GM23338 (cell line): ENCODE results near the gene HTR7. TPM values are rescaled to one million over a fixed set of nuclear protein-coding genes. Genes with fewer than 3 reads are reported as not detected.

Experiments
- ATAC-seq: fragments of 200-7000 bp; cut with Tn5 transposase; 3 replicates; pipeline ENCODE4 v1.9.1; 2020
- DNase-seq: peaks from one replicate; pipeline ENCODE4 v3.0.0-alpha.2; 2015; ENCODE audit warnings: low spot score
- H2AFZ ChIP-seq: fragments of 200-600 bp; sonication (generic); 2 replicates; pipeline ENCODE4 v1.8.0; 2016; ENCODE audit warnings: antibody characterized with exemption, mild to moderate bottlenecking, moderate library complexity
- H3F3A ChIP-seq: fragments of 200-600 bp; sonication (generic); replicated peaks from 2 replicates; pipeline ENCODE4 v1.8.0; 2017; ENCODE audit warnings: antibody characterized with exemption, mixed run types, low read depth
- H3K27ac ChIP-seq: fragments of 200-600 bp; sonication (generic); 2 replicates; pipeline ENCODE4 v1.6.1; 2016; ENCODE audit warnings: low read depth
- H3K27me3 ChIP-seq: fragments of 200-600 bp; sonication (generic); 2 replicates; pipeline ENCODE4 v1.8.0; 2016; ENCODE audit warnings: mild to moderate bottlenecking, mixed run types, moderate library complexity; ENCODE audit not compliant: insufficient read depth
- H3K36me3 ChIP-seq: fragments of 200-600 bp; sonication (generic); 2 replicates; pipeline ENCODE4 v1.8.0; 2016; ENCODE audit warnings: mild to moderate bottlenecking; ENCODE audit not compliant: insufficient read depth
- H3K4me1 ChIP-seq: fragments of 200-600 bp; sonication (generic); 2 replicates; pipeline ENCODE4 v1.8.0; 2016; ENCODE audit warnings: mild to moderate bottlenecking, moderate library complexity; ENCODE audit not compliant: insufficient read depth
- H3K4me2 ChIP-seq: fragments of 200-600 bp; sonication (generic); 2 replicates; pipeline ENCODE4 v1.7.1; 2017; ENCODE audit warnings: mixed run types
- H3K4me3 ChIP-seq: fragments of 200-600 bp; sonication (generic); 2 replicates; pipeline ENCODE4 v1.6.1; 2016; ENCODE audit warnings: mixed run types
- H3K79me2 ChIP-seq: fragments of 200-600 bp; sonication (generic); replicated peaks from 2 replicates; pipeline ENCODE4 v1.8.0; 2017; ENCODE audit warnings: mild to moderate bottlenecking; ENCODE audit not compliant: insufficient read depth
- H3K9me2 ChIP-seq: fragments of 200-600 bp; sonication (generic); 2 replicates; pipeline ENCODE4 v1.8.0; 2017; ENCODE audit not compliant: insufficient read depth
- H4K20me1 ChIP-seq: fragments of 200-600 bp; sonication (generic); replicated peaks from 2 replicates; pipeline ENCODE4 v1.8.0; 2017; ENCODE audit warnings: mild to moderate bottlenecking; ENCODE audit not compliant: insufficient read depth
- H3K27ac Mint-ChIP-seq: 2 replicates; pipeline ENCODE4 v1.8.0; 2020; ENCODE audit warnings: inconsistent platforms, mild to moderate bottlenecking, moderate library complexity, mixed read lengths
- H3K27me3 Mint-ChIP-seq: 3 replicates; pipeline ENCODE4 v1.8.0; 2022; ENCODE audit warnings: low read depth, mild to moderate bottlenecking, moderate library complexity, mixed read lengths, inconsistent platforms; ENCODE audit not compliant: insufficient read depth, poor library complexity
- H3K36me3 Mint-ChIP-seq: 3 replicates; pipeline ENCODE4 v1.8.0; 2021; ENCODE audit warnings: low read depth, mild to moderate bottlenecking, inconsistent platforms, moderate library complexity, mixed read lengths
- H3K4me1 Mint-ChIP-seq: 3 replicates; pipeline ENCODE4 v1.8.0; 2020; ENCODE audit warnings: mild to moderate bottlenecking, inconsistent platforms, mixed read lengths
- H3K4me3 Mint-ChIP-seq: 3 replicates; pipeline ENCODE4 v1.8.0; 2021; ENCODE audit warnings: moderate library complexity, mild to moderate bottlenecking, inconsistent platforms, mixed read lengths
- H3K9me3 Mint-ChIP-seq: 3 replicates; pipeline ENCODE4 v1.8.0; 2020; ENCODE audit warnings: moderate library complexity, mild to moderate bottlenecking, inconsistent platforms, mixed read lengths
- CREB1 ChIP-seq: fragments of 250-450 bp; sonication (Bioruptor Pico); IDR thresholded peaks from 2 replicates; pipeline ENCODE4 v1.5.0; 2020; ENCODE audit warnings: low read depth, mild to moderate bottlenecking, moderate library complexity
- EZH2 ChIP-seq: fragments of 200-600 bp; sonication (generic); IDR thresholded peaks from one replicate; pipeline ENCODE4 v1.8.0; 2017; ENCODE audit warnings: antibody characterized with exemption, mild to moderate bottlenecking, low read depth; ENCODE audit not compliant: unreplicated experiment
- EZH2phosphoT487 ChIP-seq: fragments of 200-600 bp; sonication (generic); IDR thresholded peaks from one replicate; pipeline ENCODE4 v1.8.1; 2018; ENCODE audit warnings: antibody characterized with exemption; ENCODE audit not compliant: unreplicated experiment
- JUNB ChIP-seq: IDR thresholded peaks from one replicate; pipeline ENCODE4 v1.6.1; 2016; ENCODE audit warnings: antibody characterized with exemption; ENCODE audit not compliant: unreplicated experiment
- NANOG ChIP-seq: IDR thresholded peaks from 2 replicates; pipeline ENCODE4 v1.6.1; 2016; ENCODE audit warnings: antibody characterized with exemption, borderline replicate concordance
- POLR2AphosphoS5 ChIP-seq: IDR thresholded peaks from 2 replicates; pipeline ENCODE4 v1.6.1; 2016; ENCODE audit warnings: antibody characterized with exemption, low read depth
- STAT1 ChIP-seq: IDR thresholded peaks from one replicate; pipeline ENCODE4 v1.6.1; 2016; ENCODE audit warnings: antibody characterized with exemption; ENCODE audit not compliant: unreplicated experiment
- ZNF114 ChIP-seq: fragments of 250-450 bp; sonication (Bioruptor Pico); IDR thresholded peaks from 2 replicates; pipeline ENCODE4 v1.5.0; 2020; ENCODE audit warnings: mild to moderate bottlenecking, moderate library complexity
- ZNF331 ChIP-seq: fragments of 250-450 bp; sonication (Bioruptor Pico); IDR thresholded peaks from 2 replicates; pipeline ENCODE4 v1.5.0; 2020; ENCODE audit warnings: low read depth, mild to moderate bottlenecking, moderate library complexity
- polyA plus RNA-seq: library from polyadenylated mRNA; unstranded; fragments of >200 nt; fragmentation: Nextera tagmentation; extraction: Ambion mirVana; gene quantifications from 2 replicates; pipeline ENCODE4 v1.2.1, GENCODE V29; 2016
- total RNA-seq: library from RNA; depleted of rRNA; stranded (reverse); fragments of >200 nt; shearing (Covaris generic); gene quantifications from 2 replicates; pipeline ENCODE4 v1.2.3, GENCODE V29; 2014
- TF ChIP-seq, protein P1 (sequence below): IDR thresholded peaks from one replicate; pipeline ENCODE4 v1.6.1; 2018; ENCODE audit warnings: antibody characterized with exemption; ENCODE audit not compliant: unreplicated experiment
- TF ChIP-seq, protein P2 (sequence below): IDR thresholded peaks from 2 replicates; pipeline ENCODE4 v1.6.1; 2016; ENCODE audit warnings: antibody characterized with exemption
- TF ChIP-seq, protein P3 (sequence below): fragments of 250-450 bp; sonication (Bioruptor Pico); IDR thresholded peaks from 2 replicates; pipeline ENCODE4 v1.5.0; 2020; ENCODE audit warnings: mild to moderate bottlenecking, moderate library complexity
- TF ChIP-seq, protein P4 (sequence below), 2 experiments: fragments of 200-600 bp in 1 of 2; sonication (generic) in 1 of 2; conservative IDR thresholded peaks; 2 replicates each; pipeline versions ENCODE4 v1.5.1 to v1.6.1; 2016 to 2017; ENCODE audit warnings: antibody characterized with exemption in 2 of 2, low read depth in 2 of 2, mild to moderate bottlenecking in 2 of 2, moderate library complexity in 1 of 2

Gene HTR7
- total and polyA plus RNA-seq, 2 experiments from 2014 or later, result 7.0 to 42.2 TPM

DNA sequence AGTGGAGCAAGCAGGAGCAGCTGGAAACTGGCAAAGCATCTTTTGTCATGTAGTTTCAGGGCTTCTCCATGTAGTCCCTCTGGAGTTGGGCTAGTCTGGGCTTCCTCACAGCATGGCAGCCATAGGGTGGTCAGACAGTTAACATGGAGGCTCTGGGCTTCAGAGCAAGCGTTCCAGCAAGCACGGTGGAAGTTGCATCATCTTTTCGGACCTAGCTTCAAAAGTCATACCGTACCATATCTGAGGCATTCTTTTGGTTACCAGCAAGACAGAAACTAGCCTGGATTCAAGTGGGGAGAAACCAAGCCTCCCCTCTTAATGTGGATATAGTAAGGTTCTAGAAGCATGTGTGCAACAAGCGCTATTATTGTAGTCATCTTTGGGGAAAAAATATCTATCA lies 135.0 kb downstream of the HTR7 start:
- peak overlapping the region; percentile 88 for H3K27ac Mint-ChIP-seq
- TF ChIP-seq ZNF331 (CRISPR knock-in tag) (no peak), STAT1 (no peak), ZNF114 (CRISPR knock-in tag) (no peak), CREB1 (CRISPR knock-in tag) (no peak), POLR2AphosphoS5 (no peak), EZH2 (no peak), NANOG (no peak), EZH2phosphoT487 (no peak), JUNB (no peak)
- TF ChIP-seq, protein P1, sequence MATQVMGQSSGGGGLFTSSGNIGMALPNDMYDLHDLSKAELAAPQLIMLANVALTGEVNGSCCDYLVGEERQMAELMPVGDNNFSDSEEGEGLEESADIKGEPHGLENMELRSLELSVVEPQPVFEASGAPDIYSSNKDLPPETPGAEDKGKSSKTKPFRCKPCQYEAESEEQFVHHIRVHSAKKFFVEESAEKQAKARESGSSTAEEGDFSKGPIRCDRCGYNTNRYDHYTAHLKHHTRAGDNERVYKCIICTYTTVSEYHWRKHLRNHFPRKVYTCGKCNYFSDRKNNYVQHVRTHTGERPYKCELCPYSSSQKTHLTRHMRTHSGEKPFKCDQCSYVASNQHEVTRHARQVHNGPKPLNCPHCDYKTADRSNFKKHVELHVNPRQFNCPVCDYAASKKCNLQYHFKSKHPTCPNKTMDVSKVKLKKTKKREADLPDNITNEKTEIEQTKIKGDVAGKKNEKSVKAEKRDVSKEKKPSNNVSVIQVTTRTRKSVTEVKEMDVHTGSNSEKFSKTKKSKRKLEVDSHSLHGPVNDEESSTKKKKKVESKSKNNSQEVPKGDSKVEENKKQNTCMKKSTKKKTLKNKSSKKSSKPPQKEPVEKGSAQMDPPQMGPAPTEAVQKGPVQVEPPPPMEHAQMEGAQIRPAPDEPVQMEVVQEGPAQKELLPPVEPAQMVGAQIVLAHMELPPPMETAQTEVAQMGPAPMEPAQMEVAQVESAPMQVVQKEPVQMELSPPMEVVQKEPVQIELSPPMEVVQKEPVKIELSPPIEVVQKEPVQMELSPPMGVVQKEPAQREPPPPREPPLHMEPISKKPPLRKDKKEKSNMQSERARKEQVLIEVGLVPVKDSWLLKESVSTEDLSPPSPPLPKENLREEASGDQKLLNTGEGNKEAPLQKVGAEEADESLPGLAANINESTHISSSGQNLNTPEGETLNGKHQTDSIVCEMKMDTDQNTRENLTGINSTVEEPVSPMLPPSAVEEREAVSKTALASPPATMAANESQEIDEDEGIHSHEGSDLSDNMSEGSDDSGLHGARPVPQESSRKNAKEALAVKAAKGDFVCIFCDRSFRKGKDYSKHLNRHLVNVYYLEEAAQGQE, result no peak
- TF ChIP-seq, protein P2, sequence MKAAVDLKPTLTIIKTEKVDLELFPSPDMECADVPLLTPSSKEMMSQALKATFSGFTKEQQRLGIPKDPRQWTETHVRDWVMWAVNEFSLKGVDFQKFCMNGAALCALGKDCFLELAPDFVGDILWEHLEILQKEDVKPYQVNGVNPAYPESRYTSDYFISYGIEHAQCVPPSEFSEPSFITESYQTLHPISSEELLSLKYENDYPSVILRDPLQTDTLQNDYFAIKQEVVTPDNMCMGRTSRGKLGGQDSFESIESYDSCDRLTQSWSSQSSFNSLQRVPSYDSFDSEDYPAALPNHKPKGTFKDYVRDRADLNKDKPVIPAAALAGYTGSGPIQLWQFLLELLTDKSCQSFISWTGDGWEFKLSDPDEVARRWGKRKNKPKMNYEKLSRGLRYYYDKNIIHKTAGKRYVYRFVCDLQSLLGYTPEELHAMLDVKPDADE, result no peak
- TF ChIP-seq, protein P3, sequence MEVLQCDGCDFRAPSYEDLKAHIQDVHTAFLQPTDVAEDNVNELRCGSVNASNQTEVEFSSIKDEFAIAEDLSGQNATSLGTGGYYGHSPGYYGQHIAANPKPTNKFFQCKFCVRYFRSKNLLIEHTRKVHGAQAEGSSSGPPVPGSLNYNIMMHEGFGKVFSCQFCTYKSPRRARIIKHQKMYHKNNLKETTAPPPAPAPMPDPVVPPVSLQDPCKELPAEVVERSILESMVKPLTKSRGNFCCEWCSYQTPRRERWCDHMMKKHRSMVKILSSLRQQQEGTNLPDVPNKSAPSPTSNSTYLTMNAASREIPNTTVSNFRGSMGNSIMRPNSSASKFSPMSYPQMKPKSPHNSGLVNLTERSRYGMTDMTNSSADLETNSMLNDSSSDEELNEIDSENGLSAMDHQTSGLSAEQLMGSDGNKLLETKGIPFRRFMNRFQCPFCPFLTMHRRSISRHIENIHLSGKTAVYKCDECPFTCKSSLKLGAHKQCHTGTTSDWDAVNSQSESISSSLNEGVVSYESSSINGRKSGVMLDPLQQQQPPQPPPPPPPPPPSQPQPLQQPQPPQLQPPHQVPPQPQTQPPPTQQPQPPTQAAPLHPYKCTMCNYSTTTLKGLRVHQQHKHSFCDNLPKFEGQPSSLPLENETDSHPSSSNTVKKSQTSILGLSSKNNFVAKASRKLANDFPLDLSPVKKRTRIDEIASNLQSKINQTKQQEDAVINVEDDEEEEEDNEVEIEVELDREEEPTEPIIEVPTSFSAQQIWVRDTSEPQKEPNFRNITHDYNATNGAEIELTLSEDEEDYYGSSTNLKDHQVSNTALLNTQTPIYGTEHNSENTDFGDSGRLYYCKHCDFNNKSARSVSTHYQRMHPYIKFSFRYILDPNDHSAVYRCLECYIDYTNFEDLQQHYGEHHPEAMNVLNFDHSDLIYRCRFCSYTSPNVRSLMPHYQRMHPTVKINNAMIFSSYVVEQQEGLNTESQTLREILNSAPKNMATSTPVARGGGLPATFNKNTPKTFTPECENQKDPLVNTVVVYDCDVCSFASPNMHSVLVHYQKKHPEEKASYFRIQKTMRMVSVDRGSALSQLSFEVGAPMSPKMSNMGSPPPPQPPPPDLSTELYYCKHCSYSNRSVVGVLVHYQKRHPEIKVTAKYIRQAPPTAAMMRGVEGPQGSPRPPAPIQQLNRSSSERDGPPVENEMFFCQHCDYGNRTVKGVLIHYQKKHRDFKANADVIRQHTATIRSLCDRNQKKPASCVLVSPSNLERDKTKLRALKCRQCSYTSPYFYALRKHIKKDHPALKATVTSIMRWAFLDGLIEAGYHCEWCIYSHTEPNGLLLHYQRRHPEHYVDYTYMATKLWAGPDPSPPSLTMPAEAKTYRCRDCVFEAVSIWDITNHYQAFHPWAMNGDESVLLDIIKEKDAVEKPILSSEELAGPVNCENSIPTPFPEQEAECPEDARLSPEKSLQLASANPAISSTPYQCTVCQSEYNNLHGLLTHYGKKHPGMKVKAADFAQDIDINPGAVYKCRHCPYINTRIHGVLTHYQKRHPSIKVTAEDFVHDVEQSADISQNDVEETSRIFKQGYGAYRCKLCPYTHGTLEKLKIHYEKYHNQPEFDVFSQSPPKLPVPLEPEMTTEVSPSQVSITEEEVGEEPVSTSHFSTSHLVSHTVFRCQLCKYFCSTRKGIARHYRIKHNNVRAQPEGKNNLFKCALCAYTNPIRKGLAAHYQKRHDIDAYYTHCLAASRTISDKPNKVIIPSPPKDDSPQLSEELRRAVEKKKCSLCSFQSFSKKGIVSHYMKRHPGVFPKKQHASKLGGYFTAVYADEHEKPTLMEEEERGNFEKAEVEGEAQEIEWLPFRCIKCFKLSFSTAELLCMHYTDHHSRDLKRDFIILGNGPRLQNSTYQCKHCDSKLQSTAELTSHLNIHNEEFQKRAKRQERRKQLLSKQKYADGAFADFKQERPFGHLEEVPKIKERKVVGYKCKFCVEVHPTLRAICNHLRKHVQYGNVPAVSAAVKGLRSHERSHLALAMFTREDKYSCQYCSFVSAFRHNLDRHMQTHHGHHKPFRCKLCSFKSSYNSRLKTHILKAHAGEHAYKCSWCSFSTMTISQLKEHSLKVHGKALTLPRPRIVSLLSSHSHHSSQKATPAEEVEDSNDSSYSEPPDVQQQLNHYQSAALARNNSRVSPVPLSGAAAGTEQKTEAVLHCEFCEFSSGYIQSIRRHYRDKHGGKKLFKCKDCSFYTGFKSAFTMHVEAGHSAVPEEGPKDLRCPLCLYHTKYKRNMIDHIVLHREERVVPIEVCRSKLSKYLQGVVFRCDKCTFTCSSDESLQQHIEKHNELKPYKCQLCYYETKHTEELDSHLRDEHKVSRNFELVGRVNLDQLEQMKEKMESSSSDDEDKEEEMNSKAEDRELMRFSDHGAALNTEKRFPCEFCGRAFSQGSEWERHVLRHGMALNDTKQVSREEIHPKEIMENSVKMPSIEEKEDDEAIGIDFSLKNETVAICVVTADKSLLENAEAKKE, result no peak
- TF ChIP-seq, protein P4, sequence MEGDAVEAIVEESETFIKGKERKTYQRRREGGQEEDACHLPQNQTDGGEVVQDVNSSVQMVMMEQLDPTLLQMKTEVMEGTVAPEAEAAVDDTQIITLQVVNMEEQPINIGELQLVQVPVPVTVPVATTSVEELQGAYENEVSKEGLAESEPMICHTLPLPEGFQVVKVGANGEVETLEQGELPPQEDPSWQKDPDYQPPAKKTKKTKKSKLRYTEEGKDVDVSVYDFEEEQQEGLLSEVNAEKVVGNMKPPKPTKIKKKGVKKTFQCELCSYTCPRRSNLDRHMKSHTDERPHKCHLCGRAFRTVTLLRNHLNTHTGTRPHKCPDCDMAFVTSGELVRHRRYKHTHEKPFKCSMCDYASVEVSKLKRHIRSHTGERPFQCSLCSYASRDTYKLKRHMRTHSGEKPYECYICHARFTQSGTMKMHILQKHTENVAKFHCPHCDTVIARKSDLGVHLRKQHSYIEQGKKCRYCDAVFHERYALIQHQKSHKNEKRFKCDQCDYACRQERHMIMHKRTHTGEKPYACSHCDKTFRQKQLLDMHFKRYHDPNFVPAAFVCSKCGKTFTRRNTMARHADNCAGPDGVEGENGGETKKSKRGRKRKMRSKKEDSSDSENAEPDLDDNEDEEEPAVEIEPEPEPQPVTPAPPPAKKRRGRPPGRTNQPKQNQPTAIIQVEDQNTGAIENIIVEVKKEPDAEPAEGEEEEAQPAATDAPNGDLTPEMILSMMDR (conservative IDR thresholded peaks at IDR 0.05; ENCODE audit: low read depth in 2 of 2), result no peak

More for the DNA sequence above, 135.0 kb downstream of the HTR7 start:
- Mint-ChIP-seq H3K9me3 (no peaks in the 10 kb centered on the region), H3K4me1 (peaks cover 36% of the 10 kb centered on the region), H3K27me3 (no peaks in the 10 kb centered on the region), H3K4me3 (no peak overlapping the region), H3K36me3 (peaks cover 3% of the 10 kb centered on the region; the same call in 2 of the 3 replicates)
- Histone ChIP-seq H4K20me1 (no peaks in the 10 kb centered on the region), H3K27ac (no peak overlapping the region), H3K79me2 (no peaks in the 10 kb centered on the region), H3K36me3 (no peaks in the 10 kb centered on the region), H3K4me2 (no peak overlapping the region), H3K4me3 (no peak overlapping the region), H3K4me1 (peaks cover 31% of the 10 kb centered on the region), H3K27me3 (no peaks in the 10 kb centered on the region), H3F3A (no peaks in the 10 kb centered on the region), H3K9me2 (0 out of 2 replicates have a peak, but pooled peaks cover 7% of the 10 kb centered on the region), H2AFZ (no peak overlapping the region)
- ATAC-seq (no peak), DNase-seq (no peak)
